ENCODE results near the gene UCN3.
"Not testable (repeated sequence)": the region's sequence is repeated elsewhere in the genome, so short reads cannot be mapped to it uniquely, and the experiment has no call there.

The UCN3 gene

DNA sequence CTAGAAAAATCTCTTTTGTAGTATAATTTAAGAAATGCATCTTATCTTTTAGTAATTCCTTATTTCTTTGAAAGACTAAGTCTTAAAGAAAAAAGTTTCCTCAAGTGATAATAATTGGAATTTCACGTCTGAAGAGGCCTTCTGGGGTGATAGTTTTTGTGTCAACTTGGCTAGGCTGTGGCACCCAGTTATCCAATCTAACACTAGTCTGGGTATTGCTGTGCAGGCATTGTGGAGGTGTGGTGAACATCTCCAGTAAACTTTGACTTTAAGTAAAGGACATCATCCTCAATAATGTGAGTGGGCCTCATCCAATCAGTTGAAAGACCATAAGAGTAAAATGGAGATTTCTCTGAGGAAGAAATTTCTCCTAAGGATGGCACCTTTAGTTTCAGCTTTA lies 42.2 kb downstream of the UCN3 start:
- DNase-seq (ENCODE audit: low read depth, low spot score): no peak

DNA sequence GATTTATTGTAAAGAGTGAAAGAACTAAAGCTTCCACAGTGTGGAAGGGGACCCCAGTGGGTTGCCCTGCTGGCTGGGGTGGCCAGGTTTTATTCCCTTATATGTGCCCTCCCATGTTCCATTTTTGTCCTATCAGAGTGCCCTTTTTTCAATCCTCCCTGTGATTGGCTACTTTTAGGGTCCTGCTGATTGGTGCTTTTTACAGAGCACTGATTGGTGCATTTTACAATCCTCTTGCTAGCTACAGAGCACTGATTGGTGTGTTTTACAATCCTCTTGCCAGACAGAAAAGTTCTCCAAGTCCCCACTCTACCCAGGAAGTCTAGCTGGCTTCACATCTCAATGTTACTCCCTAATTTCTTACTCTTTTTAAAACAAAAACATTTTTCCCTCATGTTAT lies 46.0 kb downstream of the UCN3 start:
- DNase-seq (ENCODE audit: low read depth, low spot score): not testable (repeated sequence)

DNA sequence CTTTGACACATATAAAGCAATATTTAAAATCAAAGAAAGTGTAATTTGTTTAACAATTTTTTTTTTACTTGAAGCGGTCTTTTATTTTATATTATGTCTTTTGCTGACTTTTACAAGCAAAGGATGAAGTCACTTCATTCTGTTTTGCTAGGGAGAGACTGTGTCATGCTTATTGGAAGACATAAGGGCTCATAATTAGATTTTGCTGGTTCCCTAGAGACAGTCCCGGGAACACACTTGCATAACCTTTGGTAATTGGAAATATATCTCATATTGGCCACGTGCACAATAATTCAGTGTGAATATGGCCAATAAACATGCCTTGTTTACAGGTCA lies 47.1 kb downstream of the UCN3 start:
- no peak for DNase-seq (ENCODE audit: low read depth, low spot score)

DNA sequence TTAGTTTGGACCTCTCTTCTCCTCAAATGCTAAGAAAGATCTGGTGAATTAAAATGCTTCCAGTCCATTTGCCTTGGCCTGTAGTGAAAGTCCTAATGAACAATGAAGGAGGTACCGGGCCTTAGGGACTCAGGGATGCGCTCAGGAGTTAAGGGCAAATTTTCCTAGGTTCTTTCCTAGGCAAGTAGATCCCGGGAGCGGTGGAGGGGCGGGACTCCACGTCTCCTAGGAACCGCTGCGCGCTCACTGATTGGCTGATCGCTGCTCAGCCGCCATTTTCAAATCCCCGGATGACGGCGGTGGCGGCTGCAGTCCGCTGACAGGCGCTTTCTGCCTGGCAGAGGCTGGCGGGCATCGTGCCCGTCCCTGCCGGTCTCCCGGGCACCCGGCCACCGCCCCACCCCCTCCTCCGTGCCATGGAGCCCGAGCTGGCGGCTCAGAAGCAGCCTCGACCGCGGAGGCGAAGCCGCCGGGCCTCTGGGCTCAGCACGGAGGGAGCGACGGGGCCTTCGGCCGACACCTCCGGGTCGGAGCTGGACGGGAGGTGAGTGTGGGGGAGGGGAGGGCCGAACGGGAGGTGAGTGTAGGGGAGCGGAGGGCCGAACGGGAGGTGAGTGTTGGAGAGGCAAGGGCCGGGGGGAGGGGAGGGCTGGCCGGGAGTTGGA lies 47.6 kb downstream of the UCN3 start, which contains the start of gene NET1:
Gene NET1 (plus strand): TSS at position 281 of the 665 bp plus-strand sequence. CDS start 136 bp downstream, at position 417.
- peak; percentile 95 for DNase-seq (ENCODE audit: low read depth, low spot score)

DNA sequence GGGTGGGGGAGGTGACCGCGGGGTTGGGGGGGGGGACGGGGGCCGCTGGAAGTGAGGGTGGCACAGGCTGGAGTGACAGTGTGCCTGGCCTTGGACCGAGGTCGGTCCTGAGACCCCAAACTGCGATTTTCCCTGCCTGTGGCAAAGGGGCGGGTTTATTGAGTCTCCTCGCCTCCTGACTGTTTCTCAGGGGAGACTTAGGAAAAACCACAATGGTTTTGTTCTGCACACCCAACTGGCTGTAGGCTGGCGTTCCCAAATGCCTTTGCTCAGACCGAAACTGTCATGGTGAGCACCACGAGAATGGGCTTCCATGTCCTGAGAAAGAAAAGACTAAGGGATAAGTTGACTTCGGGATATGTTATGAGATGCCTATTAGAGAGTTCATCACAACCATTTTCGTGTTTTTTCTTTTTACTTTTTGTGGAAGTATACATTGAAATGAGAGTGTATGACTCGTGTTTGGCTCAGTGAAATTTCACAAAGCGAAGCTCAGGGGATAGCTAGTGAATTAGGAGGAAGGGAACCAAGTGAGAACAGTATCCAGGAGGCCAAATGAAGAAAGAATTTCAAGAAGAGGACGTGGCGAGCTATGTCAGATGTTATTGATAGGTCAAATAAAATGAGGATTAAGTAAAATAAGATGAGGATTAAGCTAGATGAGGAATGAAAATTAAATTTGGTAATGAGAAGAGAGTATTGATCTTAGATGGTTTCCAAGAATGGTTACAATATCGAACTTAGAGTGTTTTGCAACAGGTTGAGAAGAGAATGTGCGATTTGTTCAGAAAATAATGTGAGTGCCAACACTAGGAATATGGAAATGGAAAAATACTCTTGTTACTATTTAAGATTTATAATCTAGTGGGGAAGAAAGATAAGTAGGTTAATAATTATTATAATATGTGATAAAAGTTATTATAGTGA lies 48.5 kb downstream of the UCN3 start:
- DNase-seq (ENCODE audit: low read depth, low spot score): peak; percentile 62

DNA sequence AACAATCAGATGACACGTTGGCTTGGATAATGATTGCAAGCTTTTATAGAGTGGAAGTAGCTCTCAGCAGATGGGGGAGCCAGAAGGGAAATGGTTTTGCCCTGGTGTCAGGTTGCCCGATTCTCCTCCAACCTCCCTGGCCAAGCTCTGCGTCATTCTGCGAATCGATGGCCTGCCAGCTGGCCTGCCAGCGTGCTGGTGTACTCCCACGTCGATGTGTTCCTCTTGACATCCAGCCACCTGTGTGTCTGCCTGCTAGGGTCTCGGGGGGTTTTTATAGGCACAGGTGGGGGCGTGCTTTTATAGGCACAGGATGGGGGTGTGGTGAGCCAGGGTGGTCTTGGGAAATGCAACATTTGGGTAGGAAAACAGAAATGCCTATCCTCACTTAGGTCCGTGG lies 52.2 kb downstream of the UCN3 start:
- no peak for DNase-seq (ENCODE audit: low read depth, low spot score)

DNA sequence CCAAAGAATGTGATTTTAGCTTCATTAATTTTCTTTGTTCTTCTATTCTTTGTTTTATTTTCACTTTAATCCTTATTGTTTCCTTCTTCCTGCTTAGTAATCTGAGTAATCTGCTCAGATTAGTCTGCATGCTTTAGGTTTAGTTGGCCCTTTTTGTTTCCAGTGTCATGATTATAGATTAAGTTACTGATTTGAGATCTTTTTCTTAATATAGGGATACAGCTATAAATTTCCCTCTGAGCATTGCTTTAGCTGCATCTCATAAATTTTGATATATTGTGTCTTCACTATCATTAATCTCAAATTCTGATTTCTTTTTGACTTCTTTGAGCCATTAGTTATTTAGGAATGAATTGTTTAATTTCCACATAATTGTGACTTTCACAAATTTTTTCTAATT lies 53.8 kb downstream of the UCN3 start:
- DNase-seq (ENCODE audit: low read depth, low spot score): no peak

DNA sequence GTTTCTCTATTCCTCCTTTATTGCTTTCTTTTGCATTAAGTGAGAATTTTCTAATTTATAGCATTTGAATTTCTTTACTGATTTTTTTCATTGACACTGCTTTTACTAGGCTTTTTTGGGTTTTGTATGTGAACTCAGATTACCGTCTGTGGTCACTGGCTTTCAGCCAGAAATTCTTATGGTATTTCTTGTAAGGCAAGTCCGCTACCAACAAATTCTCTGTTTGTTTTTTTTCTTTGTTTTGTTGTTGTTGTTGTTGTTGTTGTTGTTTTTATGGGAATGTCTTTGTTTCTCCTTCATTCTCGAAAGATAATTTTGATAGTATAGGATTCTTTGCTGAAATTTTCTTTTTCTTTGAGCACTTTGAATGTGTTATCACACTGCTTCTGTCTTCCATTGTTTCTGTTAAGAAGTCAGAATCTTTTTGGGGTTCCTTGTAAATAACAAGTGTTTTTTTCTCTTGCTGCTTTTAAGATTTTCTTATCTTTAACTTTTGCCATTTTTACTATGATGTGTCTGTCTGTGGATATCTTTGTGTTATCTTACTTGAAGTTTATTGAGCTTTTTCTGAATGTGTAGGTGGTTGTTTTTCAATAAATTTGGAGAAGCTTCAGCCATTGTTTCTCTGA lies 54.8 kb downstream of the UCN3 start:
- DNase-seq (ENCODE audit: low read depth, low spot score): peak; percentile 83

DNA sequence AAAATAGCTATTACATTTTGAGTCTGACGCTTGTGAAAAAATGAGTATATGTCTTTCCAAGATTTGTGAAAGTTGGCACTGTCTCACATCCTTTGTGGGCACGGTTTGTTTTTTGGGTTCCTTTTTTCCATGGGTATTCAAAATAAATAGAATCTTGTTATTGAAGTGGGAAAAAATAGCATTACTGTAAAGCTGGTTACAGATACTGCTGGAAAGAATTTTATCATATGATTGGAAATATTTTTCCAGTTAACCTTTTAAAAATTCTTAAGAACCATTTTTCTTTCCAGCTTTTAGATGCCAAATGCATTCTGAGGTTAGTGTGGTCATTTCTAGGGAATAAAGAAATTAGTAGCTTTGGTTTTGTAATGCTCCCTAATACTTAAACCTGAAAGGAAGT lies 59.0 kb downstream of the UCN3 start:
- DNase-seq (ENCODE audit: low read depth, low spot score): peak; percentile 26

All from astrocyte of the hippocampus (primary cell).